HepG2 (cell line): ENCODE data around the gene HSF2BP. TPM values are rescaled to one million over a fixed set of nuclear protein-coding genes. Genes with fewer than 3 reads are reported as not detected.
A peak's percentile ranks its signal among the peaks of the same experiment; 100 is the strongest.

Experiments used
- ATAC-seq: fragments of 200-7000 bp; cut with Tn5 transposase; 3 replicates; pipeline ENCODE4 v1.9.1; 2020; ENCODE audit warnings: mild to moderate bottlenecking, moderate library complexity
- BruUV-seq: library from RNA; stranded (reverse); fragments of 400-500 nt; replicated peaks from 2 replicates; lab custom pipeline; 2021; lab: Mats Ljungman, UMichigan
- CTCF ChIA-PET: fragments of 300-600 bp; formaldehyde crosslinking; extraction: SDS; loops from one replicate; lab custom pipeline; 2021; ENCODE audit warnings: low total read pairs, inconsistent platforms, low intra/inter-chr PET ratio; lab: Yijun Ruan, JAX
- POLR2A ChIA-PET: fragments of 350-600 bp; sonication (Branson Sonifier 250); formaldehyde crosslinking; loops from one replicate; lab custom pipeline; 2020; ENCODE audit warnings: antibody characterized with exemption, inconsistent platforms; lab: Yijun Ruan, JAX
- DNase-seq: peaks from one replicate; pipeline ENCODE4 v3.0.0-alpha.2; 2015; ENCODE audit warnings: low spot score
- FAIRE-seq: peaks from 3 replicates; lab custom pipeline; 2011; peaks lifted over from hg19 to GRCh38; lab: Jason Lieb, UNC
- H2AFZ ChIP-seq: one replicate; pipeline ENCODE4 v1.6.1; 2011; ENCODE audit warnings: low read length, inconsistent platforms
- H3K27ac ChIP-seq: fragments of 300-600 bp; 3 replicates; pipeline ENCODE4 v1.8.0; 2011; ENCODE audit warnings: mixed run types, mild to moderate bottlenecking, mixed read lengths, low read length, inconsistent platforms; ENCODE audit not compliant: insufficient read depth; ENCODE audit errors: extremely low read length
- H3K27me3 ChIP-seq, 2 experiments: fragments of 200-600 bp in 1 of 2; 2 replicates in 1 of 2; 3 replicates in 1 of 2; pipeline versions ENCODE4 v1.6.0 to v1.8.0; 2011; ENCODE audit warnings: low read length in 2 of 2, mild to moderate bottlenecking in 2 of 2, moderate library complexity in 2 of 2, inconsistent platforms in 1 of 2; ENCODE audit not compliant: insufficient read depth in 2 of 2, control insufficient read depth in 1 of 2
- H3K36me3 ChIP-seq, 2 experiments: fragments of 200-600 bp in 1 of 2; replicated peaks in 1 of 2; 2 replicates in 1 of 2; 3 replicates in 1 of 2; pipeline versions ENCODE4 v1.5.1 to v1.8.0; 2011; ENCODE audit warnings: low read length in 2 of 2, inconsistent platforms in 1 of 2; ENCODE audit not compliant: insufficient read depth in 2 of 2, control insufficient read depth in 1 of 2
- H3K4me1 ChIP-seq: 2 replicates; pipeline ENCODE4 v1.5.1; 2012; ENCODE audit warnings: low read length, inconsistent platforms; ENCODE audit not compliant: insufficient read depth
- H3K4me2 ChIP-seq: 2 replicates; pipeline ENCODE4 v1.6.0; 2011; ENCODE audit warnings: low read depth, low read length, inconsistent platforms
- H3K4me3 ChIP-seq, 3 experiments: fragments of 200-600 bp in 1 of 3; sonication (generic), shearing (Covaris generic) in 1 of 3; replicated peaks in 1 of 3; 2 replicates each; pipeline ENCODE4 v1.5.1; 2011 to 2016; ENCODE audit warnings: low read length in 3 of 3, inconsistent platforms in 2 of 3, low read depth in 2 of 3, mild to moderate bottlenecking in 2 of 3, control low read depth in 1 of 3, mixed read lengths in 1 of 3; ENCODE audit not compliant: insufficient read depth in 1 of 3
- H3K79me2 ChIP-seq: one replicate; pipeline ENCODE4 v1.6.1; 2011; ENCODE audit warnings: low read length, inconsistent platforms; ENCODE audit not compliant: insufficient read depth
- H3K9ac ChIP-seq: 2 replicates; pipeline ENCODE4 v1.6.0; 2011; ENCODE audit warnings: mild to moderate bottlenecking, low read depth, low read length, inconsistent platforms; ENCODE audit not compliant: insufficient read depth
- H3K9me3 ChIP-seq: 2 replicates; pipeline ENCODE4 v1.5.1; 2012; ENCODE audit warnings: mild to moderate bottlenecking, low read length
- H4K20me1 ChIP-seq: 2 replicates; pipeline ENCODE4 v1.6.0; 2011; ENCODE audit warnings: inconsistent platforms, mild to moderate bottlenecking, low read length, moderate library complexity; ENCODE audit not compliant: insufficient read depth
- ARNT2 ChIP-seq: sonication (generic); formaldehyde crosslinking; IDR thresholded peaks from 2 replicates; pipeline ENCODE4 v1.8.0; 2022; ENCODE audit warnings: mild to moderate bottlenecking, low read depth, missing genetic modification reagents, moderate library complexity
- ERF ChIP-seq: IDR thresholded peaks from 2 replicates; pipeline ENCODE4 v1.6.1; 2018; ENCODE audit warnings: missing biosample characterization, missing genetic modification reagents
- ETS1 ChIP-seq: sonication (generic); formaldehyde crosslinking; IDR thresholded peaks from 2 replicates; pipeline ENCODE4 v1.4.0; 2020; ENCODE audit warnings: missing genetic modification reagents
- FOXA3 ChIP-seq: IDR thresholded peaks from 2 replicates; pipeline ENCODE4 v1.6.1; 2016; ENCODE audit warnings: missing genetic modification reagents, missing compliant biosample characterization
- FOXC1 ChIP-seq: sonication (generic); formaldehyde crosslinking; IDR thresholded peaks from 2 replicates; pipeline ENCODE4 v1.8.0; 2022; ENCODE audit warnings: mild to moderate bottlenecking, missing genetic modification reagents, borderline replicate concordance
- HNF1A ChIP-seq, 2 experiments: sonication (generic) in 1 of 2; formaldehyde crosslinking in 1 of 2; IDR thresholded peaks; 2 replicates each; pipeline versions ENCODE4 v1.4.0 to v1.6.1; 2016 to 2020; ENCODE audit warnings: borderline replicate concordance in 1 of 2, low read depth in 1 of 2, mild to moderate bottlenecking in 1 of 2, missing genetic modification reagents in 1 of 2
- HNF4A ChIP-seq: sonication (generic); formaldehyde crosslinking; IDR thresholded peaks from 2 replicates; pipeline ENCODE4 v1.4.0; 2020; ENCODE audit warnings: missing genetic modification reagents
- HOXA5 ChIP-seq: sonication (generic); formaldehyde crosslinking; IDR thresholded peaks from 2 replicates; pipeline ENCODE4 v1.4.0; 2020; ENCODE audit warnings: missing genetic modification reagents
- KDM6A ChIP-seq: IDR thresholded peaks from 2 replicates; pipeline ENCODE4 v1.6.1; 2016; ENCODE audit warnings: low read depth
- MIER3 ChIP-seq: IDR thresholded peaks from 2 replicates; pipeline ENCODE4 v1.6.1; 2016; ENCODE audit warnings: missing compliant biosample characterization, borderline replicate concordance
- MXD3 ChIP-seq: IDR thresholded peaks from 2 replicates; pipeline ENCODE4 v1.6.1; 2016; ENCODE audit warnings: mild to moderate bottlenecking, missing biosample characterization, missing genetic modification reagents
- NFKB2 ChIP-seq: sonication (generic); formaldehyde crosslinking; IDR thresholded peaks from 2 replicates; pipeline ENCODE4 v1.4.0; 2020; ENCODE audit warnings: missing genetic modification reagents, borderline replicate concordance
- NR2F1 ChIP-seq, 2 experiments: fragments of 450-650 bp in 1 of 2; formaldehyde crosslinking in 1 of 2; IDR thresholded peaks; 2 replicates each; pipeline versions ENCODE4 v1.5.0 to v1.6.1; 2016 to 2020; ENCODE audit warnings: mild to moderate bottlenecking in 1 of 2, missing compliant biosample characterization in 1 of 2, missing genetic modification reagents in 1 of 2, moderate library complexity in 1 of 2
- POLR2AphosphoS5 ChIP-seq: IDR thresholded peaks from 2 replicates; pipeline ENCODE4 v1.6.1; 2012; ENCODE audit warnings: low read depth, low read length
- RBM39 ChIP-seq: fragments of 200-400 bp; formaldehyde crosslinking; IDR thresholded peaks from one replicate; pipeline ENCODE4 v1.6.1; 2018; ENCODE audit warnings: antibody characterized with exemption, mild to moderate bottlenecking, low read depth, low read length; ENCODE audit not compliant: poor library complexity, severe bottlenecking
- ZBTB33 ChIP-seq: sonication (generic); formaldehyde crosslinking; IDR thresholded peaks from 2 replicates; pipeline ENCODE4 v1.4.0; 2020; ENCODE audit warnings: missing genetic modification reagents
- ZNF232 ChIP-seq: sonication (generic); formaldehyde crosslinking; IDR thresholded peaks from 2 replicates; pipeline ENCODE4 v1.4.0; 2020; ENCODE audit warnings: missing genetic modification reagents, borderline replicate concordance
- ZSCAN22 ChIP-seq: sonication (generic); formaldehyde crosslinking; IDR thresholded peaks from 2 replicates; pipeline ENCODE4 v1.4.0; 2020; ENCODE audit warnings: mild to moderate bottlenecking, missing genetic modification reagents
- WGBS: methylation state at CpG from one replicate; pipeline ENCODE4 v1.1.6; 2017; ENCODE audit warnings: low lambda C conversion rate; 5-methylcytosine and 5-hydroxymethylcytosine counted together
- in situ Hi-C: cut with HindIII; loops from 2 replicates; pipeline ENCODE4 v1.10.0; 2017; ENCODE audit warnings: low pct_unique_long_range_greater_than_20kb; ENCODE audit not compliant: extremely low pct_ligation_motif_present
- intact Hi-C: fragments of 100-400 bp; cut with micrococcal nuclease; formaldehyde crosslinking; loops from one replicate; pipeline ENCODE4 v1.10.0; 2022; ENCODE audit not compliant: unreplicated experiment
- polyA plus RNA-seq, 8 experiments: library from polyadenylated mRNA; depleted of rRNA in 3 of 8; stranded (reverse) in 7 of 8; unstranded in 1 of 8; fragments of >200 nt; fragmentation: Illumina TruSeq in 4 of 8; extraction: Trizol in 4 of 8; gene quantifications; 2 replicates each; pipeline versions ENCODE4 v1.2.1 to v1.2.3, GENCODE V29; 2011 to 2016; ENCODE audit warnings: low read depth in 4 of 8, missing spikeins in 1 of 8, mixed read lengths in 1 of 8; ENCODE audit not compliant: insufficient read depth in 1 of 8
- total RNA-seq, 5 experiments: library from RNA; depleted of rRNA; stranded (reverse); fragments of >200 nt; fragmentation: Illumina TruSeq; extraction: Trizol; gene quantifications; 2 replicates each; pipeline ENCODE4 v1.2.3, GENCODE V29; 2016; ENCODE audit warnings: low read depth in 1 of 5

HSF2BP gene
- total and polyA plus RNA-seq, 2 of the 13 experiments (the other 11 are each of a cell fraction or from before 2014, with no cell fraction given), result 0.67 to 2.2 TPM

GRCh38 chr21:43679951-43680350 is 20.7 kb upstream of the HSF2BP start:
- CTCF ChIA-PET, result no interaction called here
- H4K20me1 ChIP-seq, result no peaks in the 10 kb centered on the region
- ATAC-seq, result no peak
- H3K27ac ChIP-seq, result no peak overlapping the region
- peaks cover 34 to 60% of the 10 kb centered on the region in 2 experiments for H3K36me3 ChIP-seq
- FAIRE-seq, result peak; percentile 32
- no peak overlapping the region for H3K4me3 ChIP-seq
- intact Hi-C loops (no loop called here), in situ Hi-C loops (no loop called here)
- no peaks in the 10 kb centered on the region for H3K9me3 ChIP-seq
- no peak for DNase-seq
- POLR2A ChIA-PET, result no interaction called here
- BruUV-seq, result TSS peak; percentile 41
- H3K79me2 ChIP-seq, result peaks cover 8% of the 10 kb centered on the region
- peaks cover 13% of the 10 kb centered on the region for H3K4me1 ChIP-seq
- H3K4me2 ChIP-seq, result no peak overlapping the region
- no peak overlapping the region for H2AFZ ChIP-seq
- no peaks in the 10 kb centered on the region; a peak in 1 of 5 replicates for H3K27me3 ChIP-seq
- 59% methylated on average over 12 of the region's 12 CpGs for WGBS
- H3K9ac ChIP-seq, result no peak overlapping the region
- no peak for TF ChIP-seq KDM6A (CRISPR knock-in tag)
- peak; percentile 58 for TF ChIP-seq HNF4A (CRISPR knock-in tag)
- TF ChIP-seq NR2F1 (CRISPR knock-in tag; IDR thresholded peaks at IDR 0.05), result no peak
- TF ChIP-seq MIER3 (CRISPR knock-in tag), result no peak
- TF ChIP-seq ETS1 (CRISPR knock-in tag), result no peak
- no peak for TF ChIP-seq ARNT2
- no peak for TF ChIP-seq RBM39
- TF ChIP-seq FOXA3 (CRISPR knock-in tag), result peak; percentile 11; the same call in 1 of the 2 replicates
- no peak for TF ChIP-seq NFKB2 (CRISPR knock-in tag)
- no peak for TF ChIP-seq POLR2AphosphoS5
- TF ChIP-seq ERF, result no peak
- no peak for TF ChIP-seq HOXA5 (CRISPR knock-in tag)
- TF ChIP-seq ZSCAN22, result no peak
- TF ChIP-seq ZNF232 (CRISPR knock-in tag), result no peak
- TF ChIP-seq HNF1A (IDR thresholded peaks at IDR 0.05; ENCODE audit: low read depth), result no peak
- TF ChIP-seq HNF1A (CRISPR knock-in tag; IDR thresholded peaks at IDR 0.05; ENCODE audit: borderline replicate concordance), result no peak
- no peak for TF ChIP-seq FOXC1 (CRISPR knock-in tag)
- TF ChIP-seq ZBTB33 (CRISPR knock-in tag), result no peak
- no peak for TF ChIP-seq MXD3 (CRISPR knock-in tag)
